Breast epithelium (tissue), 3 donors: ENCODE measurements around the gene CHRNE.

Source experiments
- CTCF ChIP-seq, 3 donors: fragments of 450-650 bp; IDR thresholded peaks; one replicate each; pipeline ENCODE4 v1.5.1; 2016 to 2017; ENCODE audit warnings: antibody characterized with exemption in 3 of 3, mild to moderate bottlenecking in 3 of 3, moderate library complexity in 3 of 3
- POLR2AphosphoS5 ChIP-seq, 3 donors: sonication (generic); formaldehyde crosslinking; IDR thresholded peaks; one replicate each; pipeline ENCODE4 v1.6.1; 2017; ENCODE audit warnings: antibody characterized with exemption in 3 of 3

- TF ChIP-seq CTCF (IDR thresholded peaks at IDR 0.05) (no peak), POLR2AphosphoS5 (IDR thresholded peaks at IDR 0.05) (no peak)
These were observed 7.1 kb downstream of the CHRNE start for GRCh38 chr17:4895657-4896331.
